Chondrocyte (in vitro differentiated cells): Measurements from ENCODE around the gene TBC1D22B. TPM values are rescaled to one million over a fixed set of nuclear protein-coding genes. Genes with fewer than 3 reads are reported as not detected.

Experiments used
- DNase-seq: peaks from one replicate; pipeline ENCODE4 v3.0.0; 2021; ENCODE audit warnings: mixed read lengths, low spot score
- H3K27ac Mint-ChIP-seq: one replicate; pipeline ENCODE4 v1.8.0; 2021; ENCODE audit warnings: mild to moderate bottlenecking, moderate library complexity, mixed read lengths; ENCODE audit not compliant: unreplicated experiment
- H3K27me3 Mint-ChIP-seq: 2 replicates; pipeline ENCODE4 v1.8.0; 2021; ENCODE audit warnings: low read depth, mixed read lengths
- H3K36me3 Mint-ChIP-seq: 2 replicates; pipeline ENCODE4 v1.8.0; 2021; ENCODE audit warnings: low read depth, mixed read lengths
- H3K4me1 Mint-ChIP-seq: 2 replicates; pipeline ENCODE4 v1.8.0; 2021; ENCODE audit warnings: low read depth, mild to moderate bottlenecking, mixed read lengths
- H3K4me3 Mint-ChIP-seq: one replicate; pipeline ENCODE4 v1.8.0; 2021; ENCODE audit warnings: mild to moderate bottlenecking, moderate library complexity, mixed read lengths; ENCODE audit not compliant: unreplicated experiment
- H3K9me3 Mint-ChIP-seq: 2 replicates; pipeline ENCODE4 v1.8.0; 2021; ENCODE audit warnings: low read depth, mixed read lengths
- total RNA-seq: library from RNA; stranded (reverse); gene quantifications from 3 replicates; pipeline ENCODE4 v1.2.1, GENCODE V29; 2021
- TF ChIP-seq, protein P1 (sequence below): fragments of 200-600 bp; sonication (generic); IDR thresholded peaks from 2 replicates; pipeline ENCODE4 v1.5.0; 2021; ENCODE audit warnings: antibody characterized with exemption, mild to moderate bottlenecking, moderate library complexity

Gene TBC1D22B
- total RNA-seq, 1 donor from 2014 or later, result 11.5 TPM

DNA sequence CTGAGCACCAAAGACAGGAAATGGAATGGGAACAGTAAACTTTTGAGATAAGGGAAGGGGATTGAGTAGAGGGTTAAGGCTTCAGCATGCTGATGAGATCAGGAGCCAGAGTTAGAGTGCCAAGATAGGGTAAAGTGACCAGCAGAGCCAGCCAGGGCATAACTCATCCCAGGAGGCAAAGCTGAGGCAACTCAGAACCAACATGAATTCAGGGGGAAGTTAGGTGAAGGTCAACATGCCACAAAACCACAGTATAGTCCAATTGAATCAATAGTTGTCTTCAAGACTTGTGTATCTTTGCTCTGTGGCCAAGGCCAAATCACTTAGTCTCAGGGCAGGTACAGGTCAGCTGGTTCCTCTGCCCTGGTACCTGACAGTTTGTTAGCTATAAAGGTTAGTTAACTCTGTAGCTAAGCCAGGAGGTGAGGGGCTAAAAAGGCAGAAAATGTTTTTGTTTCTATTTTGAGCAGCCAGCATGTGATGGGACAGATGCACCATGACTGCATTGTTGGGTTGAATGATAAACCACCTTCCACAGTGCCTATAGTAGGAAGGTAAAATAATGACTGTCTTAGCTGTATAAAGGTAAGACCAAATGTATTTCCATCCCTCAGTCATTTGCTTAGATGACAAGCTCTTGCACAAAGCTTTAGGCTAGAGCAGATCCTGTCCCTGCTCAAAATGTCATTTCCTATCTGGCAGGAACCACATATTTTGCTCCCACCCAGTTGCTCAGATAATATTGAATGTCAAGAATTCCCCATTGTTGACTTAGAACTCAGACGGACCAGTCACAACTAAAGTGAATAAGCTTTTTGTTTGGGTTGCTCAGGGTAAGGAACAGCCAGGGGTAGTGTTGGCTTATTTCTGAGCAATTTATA lies 112.0 kb downstream of the TBC1D22B start:
- no peaks in the 10 kb centered on the region for H3K9me3 Mint-ChIP-seq
- H3K4me1 Mint-ChIP-seq, result peaks cover 67% of the 10 kb centered on the region
- peak overlapping the region; percentile 88 for H3K27ac Mint-ChIP-seq
- H3K36me3 Mint-ChIP-seq, result peaks cover 8% of the 10 kb centered on the region
- TF ChIP-seq, protein P1, sequence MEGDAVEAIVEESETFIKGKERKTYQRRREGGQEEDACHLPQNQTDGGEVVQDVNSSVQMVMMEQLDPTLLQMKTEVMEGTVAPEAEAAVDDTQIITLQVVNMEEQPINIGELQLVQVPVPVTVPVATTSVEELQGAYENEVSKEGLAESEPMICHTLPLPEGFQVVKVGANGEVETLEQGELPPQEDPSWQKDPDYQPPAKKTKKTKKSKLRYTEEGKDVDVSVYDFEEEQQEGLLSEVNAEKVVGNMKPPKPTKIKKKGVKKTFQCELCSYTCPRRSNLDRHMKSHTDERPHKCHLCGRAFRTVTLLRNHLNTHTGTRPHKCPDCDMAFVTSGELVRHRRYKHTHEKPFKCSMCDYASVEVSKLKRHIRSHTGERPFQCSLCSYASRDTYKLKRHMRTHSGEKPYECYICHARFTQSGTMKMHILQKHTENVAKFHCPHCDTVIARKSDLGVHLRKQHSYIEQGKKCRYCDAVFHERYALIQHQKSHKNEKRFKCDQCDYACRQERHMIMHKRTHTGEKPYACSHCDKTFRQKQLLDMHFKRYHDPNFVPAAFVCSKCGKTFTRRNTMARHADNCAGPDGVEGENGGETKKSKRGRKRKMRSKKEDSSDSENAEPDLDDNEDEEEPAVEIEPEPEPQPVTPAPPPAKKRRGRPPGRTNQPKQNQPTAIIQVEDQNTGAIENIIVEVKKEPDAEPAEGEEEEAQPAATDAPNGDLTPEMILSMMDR, result no peak
- no peaks in the 10 kb centered on the region for H3K27me3 Mint-ChIP-seq
- H3K4me3 Mint-ChIP-seq, result no peak overlapping the region
- no peak for DNase-seq

DNA sequence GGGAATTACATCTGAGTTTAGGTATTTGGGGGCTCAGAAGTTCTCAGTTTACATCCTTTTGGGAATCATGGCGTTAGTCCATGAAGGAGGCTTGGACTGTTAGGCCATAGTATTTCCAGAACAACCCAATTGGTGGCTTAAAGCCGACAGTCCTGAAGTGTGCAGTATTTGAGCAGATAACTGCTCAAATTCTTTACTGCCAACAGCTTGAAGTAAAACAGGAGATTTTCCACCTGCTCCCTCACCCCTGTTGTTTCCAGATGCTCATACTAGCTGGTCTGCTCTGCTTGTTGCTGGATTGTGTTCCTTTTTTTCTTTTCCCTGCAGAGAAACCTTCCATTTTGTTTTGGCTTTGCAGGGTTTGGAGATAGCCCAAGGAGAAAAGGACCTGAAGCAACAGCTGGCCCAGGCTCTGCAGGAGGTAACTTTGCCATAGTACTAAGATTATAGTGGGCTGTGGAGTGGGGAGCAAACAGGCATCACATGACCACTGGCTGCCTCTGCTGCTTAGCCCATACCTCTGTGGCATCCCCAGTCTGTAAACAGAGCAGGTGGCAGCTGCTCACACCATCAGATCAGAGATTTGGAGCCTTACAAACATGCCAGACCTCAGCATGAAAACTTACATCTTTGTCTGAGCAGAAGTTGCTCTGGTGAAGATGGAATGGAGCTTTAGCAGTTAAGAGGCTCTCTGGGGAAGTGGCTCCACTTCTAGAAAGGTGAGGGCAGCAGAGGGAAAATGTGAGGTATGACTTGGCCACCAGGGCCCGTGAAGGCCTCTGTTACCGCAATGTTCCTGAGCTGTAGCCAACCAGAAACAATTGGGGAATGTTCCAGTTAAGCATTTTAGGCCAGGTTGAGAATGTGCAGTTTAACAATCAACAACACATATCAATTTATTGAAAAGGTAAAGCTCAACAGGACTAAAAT lies 113.8 kb downstream of the TBC1D22B start:
- H3K27ac Mint-ChIP-seq, result peak overlapping the region; percentile 27

DNA sequence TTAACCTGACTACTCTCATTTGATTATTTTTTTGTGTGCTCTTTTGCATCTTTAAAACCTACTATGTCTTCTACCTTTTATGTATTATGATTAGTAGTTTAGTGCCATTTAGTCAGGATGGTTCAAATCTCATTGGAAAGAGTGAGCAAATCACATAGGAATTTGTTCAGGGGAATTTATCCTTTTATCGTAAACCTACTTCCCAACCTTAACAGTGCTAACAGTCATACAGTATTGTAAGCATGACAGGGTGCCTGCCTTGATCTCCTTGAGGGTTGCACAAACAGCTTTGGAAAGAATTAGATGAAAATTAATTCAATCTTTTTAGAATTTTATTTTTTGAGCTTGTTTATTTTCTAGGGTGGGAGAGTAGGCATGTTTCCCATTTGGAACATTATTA lies 114.5 kb downstream of the TBC1D22B start:
- peaks cover 12% of the 10 kb centered on the region for H3K36me3 Mint-ChIP-seq
- H3K9me3 Mint-ChIP-seq, result no peaks in the 10 kb centered on the region
- DNase-seq, result no peak
- no peak overlapping the region for H3K4me3 Mint-ChIP-seq
- H3K27ac Mint-ChIP-seq, result no peak overlapping the region
- peaks cover 69% of the 10 kb centered on the region for H3K4me1 Mint-ChIP-seq
- no peaks in the 10 kb centered on the region for H3K27me3 Mint-ChIP-seq
- TF ChIP-seq, protein P1, result no peak

More for the DNA sequence above, 113.8 kb downstream of the TBC1D22B start:
- peaks cover 12% of the 10 kb centered on the region for H3K36me3 Mint-ChIP-seq
- no peak overlapping the region for H3K4me3 Mint-ChIP-seq
- TF ChIP-seq, protein P1, result no peak
- peaks cover 75% of the 10 kb centered on the region for H3K4me1 Mint-ChIP-seq
- no peak for DNase-seq
- H3K9me3 Mint-ChIP-seq, result no peaks in the 10 kb centered on the region
- no peaks in the 10 kb centered on the region for H3K27me3 Mint-ChIP-seq

DNA sequence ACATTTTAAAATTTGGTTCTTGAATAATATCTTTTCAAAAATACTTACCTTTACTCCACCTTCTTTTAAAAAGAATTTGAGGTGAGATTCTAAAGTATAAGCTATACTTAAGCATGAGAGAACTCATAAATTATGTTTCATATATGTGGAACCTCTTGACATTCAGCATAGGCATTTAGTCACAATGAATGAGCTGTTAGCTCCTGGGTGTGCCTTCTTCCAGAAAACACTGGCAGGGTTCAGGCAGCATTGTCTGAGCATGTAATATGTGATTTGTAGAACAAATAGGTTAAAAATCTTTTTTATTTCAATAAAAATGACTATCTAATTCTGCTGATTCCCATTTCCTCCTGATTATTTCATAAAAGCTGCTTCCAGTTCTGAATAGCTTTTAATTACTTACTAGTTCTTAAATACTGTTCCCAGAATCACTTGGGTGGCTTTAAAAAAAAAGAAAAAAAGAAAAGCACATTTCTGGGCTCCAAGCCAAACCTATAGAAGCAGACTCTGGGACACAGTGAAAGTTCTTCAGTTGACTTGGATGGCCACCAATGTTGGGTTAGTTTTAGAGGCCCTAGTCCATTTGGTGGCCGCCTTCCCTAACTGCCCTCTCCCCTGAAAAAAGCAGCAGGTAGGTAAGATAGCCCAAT lies 116.4 kb downstream of the TBC1D22B start:
- Mint-ChIP-seq H3K4me3 (no peak overlapping the region), H3K36me3 (peaks cover 19% of the 10 kb centered on the region), H3K27ac (no peak overlapping the region), H3K4me1 (peaks cover 66% of the 10 kb centered on the region), H3K9me3 (no peaks in the 10 kb centered on the region), H3K27me3 (no peaks in the 10 kb centered on the region)
- TF ChIP-seq, protein P1, result no peak
- no peak for DNase-seq

DNA sequence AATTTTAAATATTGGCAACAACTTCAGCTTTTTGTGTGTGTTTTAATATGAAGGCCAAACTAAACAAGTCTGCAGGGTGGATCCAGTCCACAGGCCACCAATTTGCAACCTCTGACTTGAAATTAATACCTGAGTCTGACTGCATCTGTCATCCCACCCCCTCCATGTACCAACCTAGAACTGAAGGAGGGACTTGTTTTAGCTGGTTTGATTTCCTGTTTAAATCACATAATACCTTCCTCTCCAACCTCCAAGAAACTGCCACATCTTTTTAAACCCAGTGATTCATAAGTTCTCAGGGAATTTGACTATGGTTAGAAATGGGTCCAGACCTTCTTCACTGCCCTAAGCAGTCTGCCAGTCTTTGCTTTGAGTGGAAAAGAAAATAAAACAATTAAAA lies 117.8 kb downstream of the TBC1D22B start:
- Mint-ChIP-seq H3K27me3 (no peaks in the 10 kb centered on the region), H3K27ac (no peak overlapping the region), H3K4me3 (no peak overlapping the region), H3K36me3 (peaks cover 16% of the 10 kb centered on the region), H3K9me3 (no peaks in the 10 kb centered on the region), H3K4me1 (peaks cover 52% of the 10 kb centered on the region)
- TF ChIP-seq, protein P1, result no peak
- no peak for DNase-seq
